ENCODE data around the gene TAS2R31.

DNA sequence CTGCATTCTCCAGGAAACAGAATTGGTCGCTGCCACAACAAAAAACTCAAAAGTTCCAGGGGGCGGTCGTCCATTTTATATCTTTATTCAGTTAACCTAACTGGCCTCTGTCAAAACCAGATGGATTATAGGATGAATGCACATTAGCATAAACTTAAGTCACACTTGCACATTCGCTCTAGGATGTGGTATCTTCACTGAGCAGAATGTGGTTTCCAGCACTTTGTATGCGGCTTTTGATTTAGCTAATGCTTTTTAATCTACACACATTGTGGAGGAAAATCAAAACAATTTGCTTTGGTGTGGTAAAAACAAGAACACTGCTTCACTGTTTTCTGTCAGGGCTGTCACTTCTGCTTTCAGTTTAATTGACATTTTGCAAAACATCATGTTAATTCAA is 49.0 kb downstream of the TAS2R31 start:
- TF ChIP-seq, protein P1, sequence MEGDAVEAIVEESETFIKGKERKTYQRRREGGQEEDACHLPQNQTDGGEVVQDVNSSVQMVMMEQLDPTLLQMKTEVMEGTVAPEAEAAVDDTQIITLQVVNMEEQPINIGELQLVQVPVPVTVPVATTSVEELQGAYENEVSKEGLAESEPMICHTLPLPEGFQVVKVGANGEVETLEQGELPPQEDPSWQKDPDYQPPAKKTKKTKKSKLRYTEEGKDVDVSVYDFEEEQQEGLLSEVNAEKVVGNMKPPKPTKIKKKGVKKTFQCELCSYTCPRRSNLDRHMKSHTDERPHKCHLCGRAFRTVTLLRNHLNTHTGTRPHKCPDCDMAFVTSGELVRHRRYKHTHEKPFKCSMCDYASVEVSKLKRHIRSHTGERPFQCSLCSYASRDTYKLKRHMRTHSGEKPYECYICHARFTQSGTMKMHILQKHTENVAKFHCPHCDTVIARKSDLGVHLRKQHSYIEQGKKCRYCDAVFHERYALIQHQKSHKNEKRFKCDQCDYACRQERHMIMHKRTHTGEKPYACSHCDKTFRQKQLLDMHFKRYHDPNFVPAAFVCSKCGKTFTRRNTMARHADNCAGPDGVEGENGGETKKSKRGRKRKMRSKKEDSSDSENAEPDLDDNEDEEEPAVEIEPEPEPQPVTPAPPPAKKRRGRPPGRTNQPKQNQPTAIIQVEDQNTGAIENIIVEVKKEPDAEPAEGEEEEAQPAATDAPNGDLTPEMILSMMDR (IDR thresholded peaks at IDR 0.05; ENCODE audit: insufficient read depth, low read depth, low read length), result no peak
- TF ChIP-seq EZH2 (IDR thresholded peaks at IDR 0.05; ENCODE audit: insufficient read depth, low read length), result no peak

Measured in astrocyte (in vitro differentiated cells and primary cell).